Nucleus accumbens (tissue), 56 donors: Measurements from ENCODE around the gene CFAP65.
A peak's percentile ranks its signal among the peaks of the same experiment; 100 is the strongest.

Source experiments
- DNase-seq, 56 donors: peaks; one replicate each; lab custom pipeline; 2025; lab: John Stamatoyannopoulos, UW

CFAP65 gene

DNA sequence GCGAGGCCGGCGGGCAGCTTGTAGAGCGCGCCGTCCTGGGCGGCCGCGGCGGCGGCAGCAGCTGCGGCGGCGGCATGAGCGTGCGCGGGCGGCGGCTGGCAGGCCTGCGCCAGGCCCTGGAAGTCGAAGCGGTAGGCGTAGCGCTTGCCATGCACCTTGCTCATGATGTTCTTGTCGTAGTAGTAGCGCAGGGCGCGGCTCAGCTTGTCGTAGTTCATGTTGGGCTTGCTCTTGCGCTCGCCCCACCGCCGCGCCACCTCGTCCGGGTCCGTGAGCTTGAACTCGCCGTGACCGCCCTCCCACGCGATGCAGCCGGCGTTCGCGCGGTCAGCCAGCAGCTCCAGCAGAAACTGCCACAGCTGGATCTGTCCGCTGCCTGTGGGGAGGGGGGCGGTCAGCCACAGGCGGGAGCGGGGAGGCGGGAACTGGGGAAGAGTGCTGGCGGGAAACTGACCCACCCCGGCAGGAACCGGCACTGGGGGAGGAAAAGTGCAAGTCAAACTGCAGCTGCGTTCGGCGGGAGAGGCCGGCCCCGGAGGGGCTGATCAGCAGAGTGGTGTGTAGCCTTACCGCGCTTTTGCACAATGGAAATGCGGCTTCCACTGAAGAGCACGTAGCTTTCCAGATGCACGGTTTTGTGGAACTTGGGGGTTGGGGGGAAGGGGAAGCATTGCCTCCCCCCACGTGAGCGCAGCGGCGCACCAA, 59.3 kb downstream of the CFAP65 start:
- DNase-seq: peak in 14 of 56 donors; percentile 14 to 65 (median 36)

DNA sequence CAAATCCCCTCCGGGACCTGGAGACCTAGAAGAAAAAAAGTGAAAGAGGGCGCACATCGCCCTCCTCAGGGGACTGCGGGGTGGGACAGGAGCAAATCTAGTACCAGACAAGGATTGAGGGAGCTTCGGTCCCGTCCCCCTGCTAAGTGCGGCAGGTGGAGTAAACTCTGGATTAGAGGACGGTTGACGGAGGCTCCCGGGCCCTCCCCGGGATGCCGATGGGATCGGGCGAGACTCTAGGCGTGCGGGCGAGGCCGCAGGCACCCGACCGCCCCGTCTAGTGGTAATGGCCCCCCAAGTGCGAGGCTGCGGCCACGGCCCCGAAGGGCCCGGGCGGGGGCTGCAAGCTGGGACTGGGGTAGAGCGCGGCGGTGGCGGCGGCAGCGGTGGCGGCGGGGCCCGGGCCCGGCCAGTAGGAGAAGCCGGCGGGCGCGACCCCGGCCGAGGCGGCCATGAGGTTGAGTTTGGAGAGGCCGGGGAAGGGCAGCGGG, 59.9 kb downstream of the CFAP65 start:
- DNase-seq: no peak

GRCh38 chr2:218980735-218981389, 60.5 kb downstream of the CFAP65 start:
- no peak for DNase-seq

GRCh38 chr2:218979846-218980734, 61.2 kb downstream of the CFAP65 start:
- peak in 52 of 56 donors; percentile 9 to 88 (median 58) for DNase-seq

GRCh38 chr2:218975060-218975777, 66.1 kb downstream of the CFAP65 start:
- DNase-seq: no peak

DNA sequence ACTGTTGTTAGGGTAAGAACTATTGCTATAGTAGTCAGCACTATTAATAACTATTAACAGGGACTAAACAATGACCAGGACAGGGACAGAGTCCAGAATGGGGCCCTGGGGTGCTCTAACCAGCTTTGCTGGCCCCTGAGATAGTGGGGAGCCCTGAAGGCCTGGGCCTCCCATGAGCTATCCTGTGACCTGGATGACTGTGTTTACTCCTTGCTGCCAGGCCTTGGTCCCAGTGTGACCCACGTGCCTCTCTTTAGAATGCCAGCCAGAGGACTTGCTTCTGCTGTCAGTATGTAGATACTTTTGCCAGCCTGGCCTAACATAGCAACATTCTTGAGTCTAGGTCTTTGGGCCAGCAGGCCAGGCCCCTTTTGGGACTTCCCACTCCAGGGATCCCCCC, 70.4 kb downstream of the CFAP65 start:
- no peak for DNase-seq

DNA sequence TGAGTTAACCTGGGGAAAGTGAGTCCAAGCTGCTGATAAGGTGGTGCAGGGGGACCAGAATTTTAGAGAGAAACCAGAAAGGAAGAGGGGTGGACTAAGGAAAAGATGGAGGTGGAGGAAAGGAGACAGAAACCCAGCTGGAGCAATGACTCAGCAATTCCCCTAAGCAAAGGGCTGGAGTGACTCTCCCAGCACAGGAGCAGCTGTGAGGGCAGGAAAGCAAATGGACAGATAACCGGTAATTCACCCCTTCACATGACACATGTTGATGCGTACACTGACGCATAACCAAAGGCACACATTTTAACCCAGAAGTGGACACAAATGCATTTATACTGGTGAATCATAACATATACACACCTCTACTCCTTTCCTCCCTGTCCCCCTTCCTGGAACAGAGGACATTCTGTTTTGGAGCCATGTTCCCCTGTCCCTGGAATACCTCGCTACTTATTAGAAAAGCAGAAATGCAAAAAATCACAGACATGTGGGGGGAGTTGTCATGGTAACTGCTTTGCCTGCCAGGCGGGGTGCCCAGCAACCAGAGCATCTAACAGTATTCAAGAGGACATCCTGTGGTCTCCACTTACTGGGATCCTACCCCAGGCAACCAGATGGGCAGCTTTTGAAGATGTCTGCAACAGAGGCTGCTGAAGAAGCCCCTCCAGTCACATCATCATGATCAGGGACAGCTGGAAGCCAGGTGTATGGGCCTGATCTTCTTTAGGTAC, 77.1 kb downstream of the CFAP65 start:
- DNase-seq: peak in 4 of 56 donors; percentile 20 to 41 (median 28)

DNA sequence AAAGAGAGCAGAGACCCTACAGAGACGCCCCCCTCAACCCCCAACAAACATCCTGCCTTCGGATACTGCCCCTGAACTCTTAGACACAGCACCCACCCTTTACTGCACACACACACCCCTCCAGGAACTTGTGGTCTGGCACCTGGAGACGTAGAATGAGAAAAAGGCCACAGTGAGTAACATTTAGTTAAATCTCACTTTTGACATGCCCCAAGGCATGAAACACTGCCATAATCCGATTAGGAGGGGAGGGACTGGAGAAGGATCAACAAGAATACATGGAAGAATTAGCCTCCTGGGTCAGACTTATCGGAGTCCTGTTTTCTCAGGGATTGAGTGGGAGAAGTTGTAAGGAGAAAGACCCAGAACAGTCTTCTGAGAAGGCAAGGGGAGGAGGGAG, 77.7 kb downstream of the CFAP65 start:
- DNase-seq: no peak

GRCh38 chr2:218962859-218963492, 78.3 kb downstream of the CFAP65 start:
- DNase-seq: peak in 47 of 56 donors; percentile 7 to 84 (median 53)

DNA sequence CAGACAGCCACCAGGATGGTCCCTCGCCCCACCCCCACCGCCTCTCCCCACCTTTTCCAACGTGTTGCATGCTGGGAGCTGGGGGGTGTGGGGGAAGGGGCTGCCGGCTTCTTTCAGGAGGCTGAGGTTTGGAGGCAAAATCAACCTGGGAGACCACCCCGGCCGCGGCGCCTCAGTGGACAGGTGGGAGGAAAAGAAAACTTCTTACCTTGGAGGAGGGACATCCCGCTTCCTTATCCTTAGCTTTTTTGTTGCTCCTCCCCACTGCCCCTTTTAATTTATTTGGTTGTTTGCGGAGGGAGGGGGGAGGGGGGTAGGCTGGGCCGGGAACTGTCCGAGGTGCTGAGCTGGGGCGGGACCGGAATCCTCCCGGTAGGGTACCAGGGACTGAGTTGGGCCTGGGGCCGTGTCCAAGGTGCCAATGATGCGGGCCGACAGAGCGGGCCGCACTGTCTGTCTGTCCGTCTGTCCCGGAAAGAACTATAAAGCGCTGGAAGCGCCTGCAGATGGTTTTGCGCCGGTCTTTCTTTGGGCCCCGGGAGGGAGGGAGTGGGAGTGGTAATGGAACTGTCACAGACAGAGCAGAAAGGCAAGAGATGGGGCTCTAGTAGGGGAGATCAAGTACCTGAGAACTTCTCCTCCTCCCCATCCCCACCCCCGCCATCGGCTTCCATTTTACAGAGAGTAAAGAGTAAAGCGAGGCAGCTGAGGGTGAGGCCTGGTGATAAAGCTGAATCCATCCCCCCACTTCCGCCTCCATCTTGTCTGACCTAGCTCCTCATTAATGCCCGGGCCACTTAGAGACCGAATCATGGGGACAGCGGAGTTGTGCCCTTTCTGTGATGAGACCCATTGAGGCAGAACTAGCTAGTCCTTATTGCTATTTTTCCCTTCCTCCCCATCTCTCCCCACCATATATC, 79.4 kb downstream of the CFAP65 start:
- peak in 3 of 56 donors; percentile 16 to 41 (median 24) for DNase-seq

DNA sequence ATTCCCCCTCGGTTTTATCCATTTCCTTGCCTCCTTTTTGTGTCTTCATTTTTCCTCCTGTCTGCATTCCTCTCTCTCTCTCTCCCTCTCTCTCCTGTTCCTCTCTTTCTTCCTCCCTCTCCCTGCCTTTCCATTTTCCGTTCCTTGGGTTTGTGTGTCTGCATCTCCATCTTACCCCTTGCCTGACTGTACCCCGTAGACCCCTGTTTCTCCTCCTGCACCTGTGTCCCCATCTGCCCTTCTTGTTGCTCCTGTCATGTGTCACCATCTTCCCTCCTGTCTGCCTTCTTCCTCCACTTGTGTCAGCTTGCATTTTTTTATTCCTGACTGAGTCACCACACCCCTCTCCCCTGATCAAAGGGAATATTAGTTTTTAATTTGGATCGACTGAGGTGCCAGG, 80.1 kb downstream of the CFAP65 start:
- no peak for DNase-seq

GRCh38 chr2:218960309-218961165, 80.8 kb downstream of the CFAP65 start:
- DNase-seq: peak in 1 of 56 donors; percentile 24

DNA sequence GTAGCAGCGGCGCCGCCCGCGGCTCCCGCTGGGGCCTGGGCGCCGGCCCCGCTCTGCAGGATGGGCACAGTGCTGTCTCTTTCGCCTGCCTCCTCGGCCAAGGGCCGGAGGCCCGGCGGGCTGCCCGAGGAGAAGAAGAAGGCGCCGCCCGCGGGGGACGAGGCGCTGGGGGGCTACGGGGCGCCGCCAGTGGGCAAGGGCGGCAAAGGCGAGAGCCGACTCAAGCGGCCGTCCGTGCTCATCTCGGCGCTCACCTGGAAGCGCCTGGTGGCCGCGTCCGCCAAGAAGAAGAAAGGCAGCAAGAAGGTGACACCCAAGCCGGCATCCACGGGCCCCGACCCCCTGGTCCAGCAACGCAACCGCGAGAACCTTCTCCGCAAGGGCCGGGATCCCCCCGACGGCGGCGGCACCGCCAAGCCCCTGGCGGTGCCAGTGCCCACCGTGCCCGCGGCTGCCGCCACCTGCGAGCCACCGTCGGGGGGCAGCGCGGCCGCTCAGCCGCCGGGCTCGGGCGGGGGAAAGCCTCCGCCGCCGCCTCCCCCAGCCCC, 81.5 kb downstream of the CFAP65 start:
- DNase-seq: no peak

GRCh38 chr2:218959141-218959731, 82.1 kb downstream of the CFAP65 start, which contains the start of gene CDK5R2:
CDK5R2 (plus strand) TSS chr2:218959666; CDS start chr2:218959821, 155 bp downstream.
- DNase-seq: peak in 53 of 56 donors; percentile 20 to 94 (median 76)

DNA sequence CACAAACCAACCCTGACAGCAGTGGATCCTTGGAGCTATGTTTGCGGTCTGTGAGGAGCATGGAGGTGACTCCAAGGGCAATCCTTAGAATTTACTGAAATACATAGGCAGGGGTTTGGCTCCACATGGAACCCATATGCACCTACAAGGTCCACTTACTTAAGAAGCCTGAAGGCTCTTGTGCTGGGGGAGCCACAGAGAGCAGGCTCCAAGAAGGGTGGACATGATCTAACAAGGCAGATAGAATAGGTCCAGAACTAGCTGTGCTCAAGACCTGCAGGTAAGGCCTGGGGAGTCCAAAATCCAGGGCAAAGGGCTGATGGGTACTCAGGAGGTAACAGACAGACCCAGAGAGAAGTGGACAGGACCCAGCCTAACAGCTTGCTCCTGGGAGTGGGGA, 83.0 kb downstream of the CFAP65 start:
- DNase-seq: no peak

GRCh38 chr2:218957671-218958070, 83.6 kb downstream of the CFAP65 start:
- DNase-seq: peak in 1 of 56 donors; percentile 7
